ENCODE measurements around the gene RCSD1. TPM values are rescaled to one million over a fixed set of nuclear protein-coding genes. Genes with fewer than 3 reads are reported as not detected.

RCSD1 gene
- total and polyA plus RNA-seq, 11 donors = 14.1 to 51.5 (median 29.6) TPM

- TF ChIP-seq CTCF (IDR thresholded peaks at IDR 0.05) (no peak), POLR2A (IDR thresholded peaks at IDR 0.05) (no peak)
- WGBS, 4 donors = 18 to 25% (median 20%) methylated on average over 12 to 14 of the region's 14 CpGs
- peaks cover 6 to 44% (median 19%) of the 10 kb centered on the region in 12 donors for H3K4me1 ChIP-seq
- DNase-seq (peak; percentile 72 to 92 (median 85)), ATAC-seq (peak; percentile 96)
- no peak overlapping the region for H3K4me3 ChIP-seq
- peaks cover 0 to 99% (median 74%) of the 10 kb centered on the region in 9 donors for H3K36me3 ChIP-seq
- no peaks in the 10 kb centered on the region for H3K9me3 ChIP-seq
- peak overlapping the region; percentile 19 to 87 (median 71) for H3K27ac ChIP-seq
- no peaks in the 10 kb centered on the region for H3K27me3 ChIP-seq
- intact Hi-C loops (cut with DNase I) = no loop called here
Observed at GRCh38 chr1:167697667-167698141, 67.7 kb downstream of the RCSD1 start.

GRCh38 chr1:167698313-167698712 is 68.3 kb downstream of the RCSD1 start:
- 79 to 84% (median 83%) methylated on average over 4 of the region's 4 CpGs for WGBS, 4 donors
- ATAC-seq (no peak), DNase-seq (no peak)
- no peaks in the 10 kb centered on the region for H3K27me3 ChIP-seq
- no peak overlapping the region for H3K4me3 ChIP-seq
- no peaks in the 10 kb centered on the region for H3K9me3 ChIP-seq
- TF ChIP-seq CTCF (IDR thresholded peaks at IDR 0.05) (no peak), POLR2A (IDR thresholded peaks at IDR 0.05) (no peak)
- peak overlapping the region in 8 of 12 donors; percentile 58 to 87 (median 78) for H3K27ac ChIP-seq
- H3K4me1 ChIP-seq = peaks cover 6 to 43% (median 19%) of the 10 kb centered on the region in 12 donors
- peaks cover 0 to 99% (median 74%) of the 10 kb centered on the region in 9 donors for H3K36me3 ChIP-seq
- intact Hi-C loops (cut with DNase I) = no loop called here

- H3K4me1 ChIP-seq = peaks cover 6 to 45% (median 24%) of the 10 kb centered on the region in 12 donors
- no peak for ATAC-seq
- DNase-seq = no peak
- WGBS, 4 donors = 50 to 69% (median 60%) methylated on average over 1 of the region's 1 CpG
- H3K27ac ChIP-seq = no peak overlapping the region
- H3K27me3 ChIP-seq = no peaks in the 10 kb centered on the region
- H3K9me3 ChIP-seq = no peaks in the 10 kb centered on the region
- intact Hi-C loops (cut with DNase I) = no loop called here
- H3K4me3 ChIP-seq = no peak overlapping the region
- H3K36me3 ChIP-seq = peaks cover 0 to 99% (median 69%) of the 10 kb centered on the region in 9 donors
- no peak for TF ChIP-seq CTCF (IDR thresholded peaks at IDR 0.05)
- no peak for TF ChIP-seq POLR2A (IDR thresholded peaks at IDR 0.05)
Observed at GRCh38 chr1:167701510-167701909, 71.5 kb downstream of the RCSD1 start.

- no peaks in the 10 kb centered on the region for H3K9me3 ChIP-seq
- H3K4me1 ChIP-seq = peaks cover 0 to 26% (median 8%) of the 10 kb centered on the region in 12 donors
- H3K4me3 ChIP-seq = no peak overlapping the region
- ATAC-seq (no peak), DNase-seq (no peak)
- no peak overlapping the region for H3K27ac ChIP-seq
- intact Hi-C loops (cut with DNase I) = no loop called here
- no peaks in the 10 kb centered on the region for H3K27me3 ChIP-seq
- 92 to 96% (median 93%) methylated on average over 1 of the region's 1 CpG for WGBS, 4 donors
- no peak for TF ChIP-seq POLR2A (IDR thresholded peaks at IDR 0.05)
- no peak for TF ChIP-seq CTCF (IDR thresholded peaks at IDR 0.05)
- peaks cover 0 to 84% (median 62%) of the 10 kb centered on the region in 9 donors for H3K36me3 ChIP-seq
Observed at GRCh38 chr1:167703557-167703956, 73.5 kb downstream of the RCSD1 start.
